ENCODE measurements around the gene ZNF354B.
"Not testable (repeated sequence)": the region's sequence is repeated elsewhere in the genome, so short reads cannot be mapped to it uniquely, and the experiment has no call there.

Gene ZNF354B

GRCh38 chr5:178859625-178860521 is at the start of gene ZNF354B:
Gene ZNF354B (plus strand): TSS chr5:178859953. CDS start chr5:178861048, 1,095 bp downstream.
- DNase-seq, result peak; percentile 32 to 95 (median 84)

DNA sequence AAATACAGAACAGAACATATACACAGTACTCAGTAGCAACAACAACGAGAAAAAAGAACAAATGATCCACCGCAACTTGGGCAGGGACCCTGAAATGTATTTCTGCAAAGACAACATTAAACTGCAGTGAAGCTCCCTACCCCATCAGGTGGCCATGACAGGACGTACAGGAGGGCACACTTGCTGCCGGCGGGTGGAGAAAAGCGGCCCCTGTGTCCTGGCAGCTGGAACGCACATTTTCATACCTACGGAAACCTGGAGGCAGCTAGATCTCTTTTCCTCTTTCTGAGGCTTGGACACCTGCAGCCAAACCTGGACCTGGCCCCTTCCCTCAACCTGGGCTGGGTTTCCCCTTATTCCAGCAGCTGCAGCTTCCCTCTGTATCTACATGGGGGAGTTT is 42.2 kb upstream of the ZNF354B start:
- DNase-seq, result no peak

- DNase-seq, result no peak
These were observed 41.7 kb upstream of the ZNF354B start for GRCh38 chr5:178818094-178818493.

DNA sequence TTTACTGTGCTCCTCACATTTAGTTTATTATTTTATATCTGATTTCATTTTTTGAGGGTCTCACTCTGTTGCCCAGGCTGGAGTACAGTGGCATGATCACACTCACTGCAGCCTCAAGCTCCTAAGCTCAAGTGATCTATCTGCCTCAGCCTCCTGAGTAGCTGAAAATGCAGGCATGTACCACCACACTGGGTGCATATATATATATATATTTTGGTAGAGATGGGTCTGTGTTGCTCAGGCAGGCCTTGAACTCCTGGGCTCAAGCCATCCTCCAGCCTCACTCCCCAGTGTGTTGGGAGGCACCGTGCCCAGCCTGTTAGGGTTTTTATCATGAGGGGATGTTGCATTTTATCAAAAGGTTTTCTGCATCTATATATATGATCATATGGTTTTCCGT is 39.8 kb upstream of the ZNF354B start:
- no peak for DNase-seq

- DNase-seq, result no peak
These were observed 34.3 kb upstream of the ZNF354B start for GRCh38 chr5:178825444-178825843.

DNA sequence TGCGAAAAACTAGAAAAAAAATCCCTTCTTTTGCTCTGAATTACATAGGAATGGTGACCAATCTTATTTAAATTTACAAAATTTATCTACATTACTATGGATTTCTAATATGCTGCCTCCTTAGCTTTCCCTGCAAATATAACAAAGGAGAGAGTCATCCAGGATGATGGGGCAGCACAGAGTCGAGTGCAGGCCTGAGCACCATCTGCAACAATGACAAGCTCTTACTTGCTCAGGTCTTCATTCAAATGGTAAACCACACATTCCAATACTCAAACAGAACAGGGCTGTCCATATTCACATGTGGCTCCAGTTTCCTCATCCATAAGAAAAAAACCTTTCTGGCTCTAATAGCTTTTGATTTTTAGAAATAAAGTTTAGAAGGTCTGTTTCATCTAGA is 33.5 kb upstream of the ZNF354B start:
- no peak for DNase-seq

DNA sequence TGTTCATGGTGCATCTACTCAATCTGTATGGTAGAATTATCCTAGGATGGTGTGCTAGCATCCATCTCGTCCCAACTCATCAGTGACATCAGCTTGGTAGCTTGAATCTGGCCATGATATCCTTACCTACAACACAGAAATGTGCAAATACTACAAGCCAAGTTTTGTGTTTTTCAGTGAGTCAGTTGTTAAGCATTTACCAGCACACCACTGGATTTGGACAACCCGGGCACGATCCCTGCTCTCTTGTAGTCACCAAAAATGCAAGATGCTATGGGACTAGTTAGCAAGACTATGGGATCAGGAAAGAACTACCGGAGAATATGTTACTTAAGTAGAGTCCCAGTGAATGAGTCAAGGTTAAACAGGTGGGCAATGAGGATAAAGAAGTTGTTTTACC is 32.1 kb upstream of the ZNF354B start:
- DNase-seq, result no peak

DNA sequence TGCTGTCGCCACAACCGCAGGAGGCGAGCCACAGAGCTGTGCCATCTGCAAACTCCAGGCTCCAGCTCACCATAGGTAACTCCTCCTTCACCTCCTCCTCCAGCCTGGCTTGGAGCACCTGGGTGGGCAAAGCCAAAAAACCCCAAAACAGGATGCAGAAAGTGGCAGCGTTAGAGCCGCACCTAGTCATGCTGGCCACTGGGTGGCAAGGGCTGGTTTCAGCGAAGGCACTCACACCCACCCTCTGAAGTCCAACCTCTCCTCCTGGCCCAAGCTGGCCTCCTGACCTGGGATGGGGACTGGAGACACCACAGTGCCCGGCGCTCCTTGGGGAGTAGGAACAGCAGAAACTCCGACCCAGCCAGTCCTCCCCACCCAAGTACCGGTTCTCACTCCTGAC is 28.7 kb upstream of the ZNF354B start:
- no peak for DNase-seq

DNA sequence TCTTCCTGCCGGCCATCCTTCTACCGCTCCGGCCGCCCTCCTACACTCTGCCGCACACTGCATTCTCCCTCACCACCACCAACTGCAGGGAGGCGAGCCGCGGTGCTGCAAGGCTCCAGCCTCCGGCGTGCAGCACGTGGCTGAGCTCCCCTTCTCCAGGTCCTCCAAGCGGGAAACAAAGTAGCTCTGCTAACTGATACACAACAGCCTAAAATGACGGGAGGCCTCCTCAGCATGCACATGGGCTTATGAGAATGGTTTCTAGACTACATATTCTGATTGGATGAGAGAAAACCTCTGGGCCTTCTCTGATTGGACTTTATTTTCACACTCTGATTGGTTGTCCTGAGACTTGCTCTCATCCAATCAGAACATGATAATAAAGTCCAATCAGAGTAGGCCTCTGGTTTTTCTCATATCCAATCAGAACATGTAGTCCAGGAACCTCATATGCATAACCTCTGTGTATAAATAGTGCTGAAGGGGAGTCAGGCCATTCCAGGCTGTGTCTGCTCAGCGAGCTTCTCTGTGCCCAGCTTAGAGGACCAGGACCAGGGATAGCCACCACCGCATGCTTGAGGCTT is 27.0 kb upstream of the ZNF354B start:
- no peak for DNase-seq

DNA sequence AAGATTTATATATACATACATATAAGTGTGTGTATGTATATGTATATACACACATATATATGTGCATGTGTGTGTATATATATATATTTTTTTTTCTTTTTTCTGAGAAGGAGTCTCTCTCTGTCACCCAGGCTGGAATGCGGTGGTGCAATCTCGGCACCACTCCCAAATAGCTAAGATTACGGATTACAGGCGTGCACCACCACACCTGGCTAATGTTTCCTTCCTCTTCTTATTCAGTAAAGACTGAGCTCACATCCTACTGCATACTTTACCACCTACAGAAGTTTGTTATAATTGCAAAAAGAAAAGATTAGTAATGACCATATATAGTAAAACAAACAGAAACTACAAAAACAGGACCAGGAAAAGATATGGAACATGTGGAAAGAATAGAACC is 23.1 kb upstream of the ZNF354B start:
- no peak for DNase-seq

- not testable (repeated sequence) for DNase-seq
These were observed 20.9 kb upstream of the ZNF354B start for GRCh38 chr5:178838695-178839318.

GRCh38 chr5:178839319-178839704 is 20.4 kb upstream of the ZNF354B start:
- peak in 20 of 56 donors; percentile 1 to 58 (median 8) for DNase-seq

GRCh38 chr5:178840399-178840798 is 19.4 kb upstream of the ZNF354B start:
- DNase-seq, result not testable (repeated sequence)

GRCh38 chr5:178849316-178849715 is 10.4 kb upstream of the ZNF354B start:
- no peak for DNase-seq

- DNase-seq, result no peak
These were observed 7.8 kb upstream of the ZNF354B start for GRCh38 chr5:178851951-178852350.

DNA sequence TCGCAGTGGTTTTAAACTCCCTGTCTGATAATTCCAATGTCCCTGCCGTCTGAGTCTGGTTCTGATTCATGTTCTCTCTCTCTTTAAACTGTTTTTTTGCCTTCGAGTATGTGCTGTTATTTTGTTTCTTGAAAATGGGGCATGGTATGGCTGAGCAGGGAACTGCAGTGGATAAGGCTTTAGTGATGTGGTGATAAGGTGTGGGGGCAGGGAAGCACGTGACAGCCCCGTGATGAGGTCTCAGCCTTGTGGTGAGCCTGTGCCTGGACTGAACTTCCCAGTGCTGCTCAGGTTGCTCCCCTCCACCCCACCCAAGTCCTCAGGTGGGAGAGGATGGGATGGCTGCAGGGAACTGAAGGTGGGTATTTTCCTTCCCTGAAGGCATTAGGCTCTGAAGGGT is 5.5 kb upstream of the ZNF354B start:
- DNase-seq, result no peak

- not testable (repeated sequence) for DNase-seq
These were observed 862 bp downstream of the ZNF354B start for GRCh38 chr5:178860615-178861014.

- DNase-seq, result no peak
These were observed 1.9 kb downstream of the ZNF354B start for GRCh38 chr5:178861627-178862026.

- no peak for DNase-seq
These were observed 7.2 kb downstream of the ZNF354B start for GRCh38 chr5:178866946-178867345.

- DNase-seq, result no peak
These were observed 9.8 kb downstream of the ZNF354B start for GRCh38 chr5:178869577-178869976.

- DNase-seq, result no peak
These were observed 10.7 kb downstream of the ZNF354B start for GRCh38 chr5:178870411-178870810.

GRCh38 chr5:178872302-178872701 is 12.5 kb downstream of the ZNF354B start:
- no peak for DNase-seq
